ENCODE measurements around the gene SLC9A8.

GRCh38 chr20:49843770-49844380 is 31.2 kb downstream of the SLC9A8 start:
- TF ChIP-seq TAF1 (IDR thresholded peaks at IDR 0.05; ENCODE audit: borderline replicate concordance, low read depth, low read length) (no peak), POLR2A (IDR thresholded peaks at IDR 0.05; ENCODE audit: low read depth, low read length) (no peak), POLR2AphosphoS5 (IDR thresholded peaks at IDR 0.05; ENCODE audit: low read depth, low read length) (no peak)
